ENCODE results near the gene DLG2.

Gene DLG2

DNA sequence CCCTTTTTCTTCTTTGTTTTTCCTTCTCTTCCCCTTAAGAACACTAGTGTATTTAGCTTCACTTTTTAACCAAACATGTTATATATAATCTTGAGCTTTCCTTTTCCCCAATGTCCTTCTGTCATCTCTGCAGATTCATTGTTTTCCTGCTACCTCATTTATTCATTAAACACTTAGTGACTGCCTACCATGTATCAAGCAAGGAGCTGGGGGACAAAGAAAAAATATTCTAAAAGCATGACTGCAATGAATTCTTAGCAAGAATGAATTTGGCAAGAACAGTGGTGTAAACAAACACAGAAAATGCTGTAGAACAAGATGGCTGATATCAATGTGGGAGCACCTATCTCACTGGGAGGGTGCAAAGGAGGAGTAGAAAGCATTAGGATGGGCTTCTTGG, 2094.0 kb downstream of the DLG2 start:
- Histone ChIP-seq H3K9me3 (ENCODE audit: insufficient read depth, low read length) (no peaks in the 10 kb centered on the region), H3K4me1 (ENCODE audit: low read length) (0 out of 2 replicates have a peak, but pooled peaks cover 5% of the 10 kb centered on the region), H3K27ac (ENCODE audit: low read length) (no peak overlapping the region), H4K20me1 (ENCODE audit: insufficient read depth, low read length) (no peaks in the 10 kb centered on the region), H2AFZ (ENCODE audit: low read depth, low read length) (no peak overlapping the region), H3K4me2 (ENCODE audit: low read length) (no peak overlapping the region), H3K9ac (ENCODE audit: low read length) (no peak overlapping the region), H3K36me3 (replicated peaks; ENCODE audit: low read depth, low read length) (no peaks in the 10 kb centered on the region), H3K79me2 (ENCODE audit: low read length) (no peaks in the 10 kb centered on the region), H3K4me3 (ENCODE audit: low read length) (no peak overlapping the region), H3K27me3 (ENCODE audit: low read depth, low read length) (no peaks in the 10 kb centered on the region)
- no peak for TF ChIP-seq EZH2phosphoT487 (IDR thresholded peaks at IDR 0.05; ENCODE audit: low read depth)
- TF ChIP-seq CTCF (IDR thresholded peaks at IDR 0.05; ENCODE audit: low read depth, low read length) = no peak

- no peaks in the 10 kb centered on the region for H3K79me2 ChIP-seq (ENCODE audit: low read length)
- H3K4me1 ChIP-seq (ENCODE audit: low read length) = 0 out of 2 replicates have a peak, but pooled peaks cover 5% of the 10 kb centered on the region
- H3K36me3 ChIP-seq (replicated peaks; ENCODE audit: low read depth, low read length) = no peaks in the 10 kb centered on the region
- H4K20me1 ChIP-seq (ENCODE audit: insufficient read depth, low read length) = no peaks in the 10 kb centered on the region
- H3K4me3 ChIP-seq (ENCODE audit: low read length) = no peak overlapping the region
- no peak overlapping the region for H2AFZ ChIP-seq (ENCODE audit: low read depth, low read length)
- H3K9ac ChIP-seq (ENCODE audit: low read length) = no peak overlapping the region
- no peak overlapping the region for H3K27ac ChIP-seq (ENCODE audit: low read length)
- H3K4me2 ChIP-seq (ENCODE audit: low read length) = no peak overlapping the region
- TF ChIP-seq CTCF (IDR thresholded peaks at IDR 0.05; ENCODE audit: low read depth, low read length) = no peak
- TF ChIP-seq EZH2phosphoT487 (IDR thresholded peaks at IDR 0.05; ENCODE audit: low read depth) = no peak
- H3K27me3 ChIP-seq (ENCODE audit: low read depth, low read length) = no peaks in the 10 kb centered on the region
- H3K9me3 ChIP-seq (ENCODE audit: insufficient read depth, low read length) = no peaks in the 10 kb centered on the region
These were observed 2098.3 kb downstream of the DLG2 start for GRCh38 chr11:83528877-83529276.

DNA sequence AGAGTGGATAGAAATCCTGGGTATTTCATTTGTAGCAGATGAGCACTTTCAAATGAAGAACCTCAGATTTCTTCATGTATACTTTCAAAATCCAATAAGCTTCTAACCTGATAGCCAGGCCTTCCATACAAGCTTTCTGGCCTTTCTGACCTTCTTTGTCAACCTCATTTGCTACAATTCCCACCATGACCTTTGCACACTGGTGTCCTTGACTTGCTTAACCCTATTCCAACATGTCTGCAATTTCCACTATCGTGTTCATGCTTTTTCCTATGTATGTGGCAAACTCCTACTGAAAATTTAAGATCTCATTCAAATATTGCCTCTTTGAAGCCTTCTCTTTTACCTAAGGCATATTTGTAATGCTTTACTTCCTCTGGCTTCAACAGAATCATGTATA, 2098.9 kb downstream of the DLG2 start:
- H3K27ac ChIP-seq (ENCODE audit: low read length) = no peak overlapping the region
- TF ChIP-seq EZH2phosphoT487 (IDR thresholded peaks at IDR 0.05; ENCODE audit: low read depth) = no peak
- no peak for TF ChIP-seq CTCF (IDR thresholded peaks at IDR 0.05; ENCODE audit: low read depth, low read length)
- H3K9me3 ChIP-seq (ENCODE audit: insufficient read depth, low read length) = no peaks in the 10 kb centered on the region
- no peak overlapping the region for H2AFZ ChIP-seq (ENCODE audit: low read depth, low read length)
- H4K20me1 ChIP-seq (ENCODE audit: insufficient read depth, low read length) = no peaks in the 10 kb centered on the region
- H3K36me3 ChIP-seq (replicated peaks; ENCODE audit: low read depth, low read length) = no peaks in the 10 kb centered on the region
- no peak overlapping the region for H3K9ac ChIP-seq (ENCODE audit: low read length)
- H3K4me2 ChIP-seq (ENCODE audit: low read length) = no peak overlapping the region
- H3K4me3 ChIP-seq (ENCODE audit: low read length) = no peak overlapping the region
- H3K79me2 ChIP-seq (ENCODE audit: low read length) = no peaks in the 10 kb centered on the region
- peaks cover 6% of the 10 kb centered on the region for H3K4me1 ChIP-seq (ENCODE audit: low read length)
- no peaks in the 10 kb centered on the region for H3K27me3 ChIP-seq (ENCODE audit: low read depth, low read length)

DNA sequence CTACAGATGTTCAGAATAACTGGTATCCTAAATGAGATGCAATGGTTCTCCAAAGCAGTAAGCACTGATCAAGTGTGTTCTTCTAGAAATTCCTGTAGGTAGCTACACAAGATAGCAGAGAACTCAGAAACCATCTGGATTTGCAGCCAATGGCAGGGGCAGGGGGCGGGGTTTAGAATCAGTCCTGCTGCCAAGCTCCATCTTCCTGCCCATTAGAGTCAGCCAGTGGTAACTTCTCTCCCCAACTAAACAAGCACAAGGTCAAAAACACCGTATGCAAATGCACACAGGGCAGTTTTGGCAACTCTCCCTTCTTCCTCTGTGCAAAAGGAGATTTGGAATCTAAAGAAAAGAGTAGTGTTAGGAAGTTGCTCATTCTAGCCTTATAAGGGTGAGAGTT, 2103.5 kb downstream of the DLG2 start:
- no peak overlapping the region for H3K9ac ChIP-seq (ENCODE audit: low read length)
- H3K27me3 ChIP-seq (ENCODE audit: low read depth, low read length) = no peaks in the 10 kb centered on the region
- H3K4me1 ChIP-seq (ENCODE audit: low read length) = peaks cover 36% of the 10 kb centered on the region
- H3K36me3 ChIP-seq (replicated peaks; ENCODE audit: low read depth, low read length) = no peaks in the 10 kb centered on the region
- H3K9me3 ChIP-seq (ENCODE audit: insufficient read depth, low read length) = no peaks in the 10 kb centered on the region
- H3K4me2 ChIP-seq (ENCODE audit: low read length) = no peak overlapping the region
- H4K20me1 ChIP-seq (ENCODE audit: insufficient read depth, low read length) = no peaks in the 10 kb centered on the region
- TF ChIP-seq EZH2phosphoT487 (IDR thresholded peaks at IDR 0.05; ENCODE audit: low read depth) (no peak), CTCF (IDR thresholded peaks at IDR 0.05; ENCODE audit: low read depth, low read length) (no peak)
- H3K27ac ChIP-seq (ENCODE audit: low read length) = no peak overlapping the region
- no peaks in the 10 kb centered on the region for H3K79me2 ChIP-seq (ENCODE audit: low read length)
- no peak overlapping the region for H3K4me3 ChIP-seq (ENCODE audit: low read length)
- H2AFZ ChIP-seq (ENCODE audit: low read depth, low read length) = no peak overlapping the region
